Chondrocyte (in vitro differentiated cells): ENCODE data around the gene MOG. TPM values are rescaled to one million over a fixed set of nuclear protein-coding genes. Genes with fewer than 3 reads are reported as not detected.
"Not testable (repeated sequence)": the region's sequence is repeated elsewhere in the genome, so short reads cannot be mapped to it uniquely, and the experiment has no call there.

Experiments
- DNase-seq: peaks from one replicate; pipeline ENCODE4 v3.0.0; 2021; ENCODE audit warnings: mixed read lengths, low spot score
- H3K27ac Mint-ChIP-seq: one replicate; pipeline ENCODE4 v1.8.0; 2021; ENCODE audit warnings: mild to moderate bottlenecking, moderate library complexity, mixed read lengths; ENCODE audit not compliant: unreplicated experiment
- H3K27me3 Mint-ChIP-seq: 2 replicates; pipeline ENCODE4 v1.8.0; 2021; ENCODE audit warnings: low read depth, mixed read lengths
- H3K36me3 Mint-ChIP-seq: 2 replicates; pipeline ENCODE4 v1.8.0; 2021; ENCODE audit warnings: low read depth, mixed read lengths
- H3K4me1 Mint-ChIP-seq: 2 replicates; pipeline ENCODE4 v1.8.0; 2021; ENCODE audit warnings: low read depth, mild to moderate bottlenecking, mixed read lengths
- H3K4me3 Mint-ChIP-seq: one replicate; pipeline ENCODE4 v1.8.0; 2021; ENCODE audit warnings: mild to moderate bottlenecking, moderate library complexity, mixed read lengths; ENCODE audit not compliant: unreplicated experiment
- H3K9me3 Mint-ChIP-seq: 2 replicates; pipeline ENCODE4 v1.8.0; 2021; ENCODE audit warnings: low read depth, mixed read lengths
- CTCF ChIP-seq: fragments of 200-600 bp; sonication (generic); IDR thresholded peaks from 2 replicates; pipeline ENCODE4 v1.5.0; 2021; ENCODE audit warnings: antibody characterized with exemption, mild to moderate bottlenecking, moderate library complexity
- total RNA-seq: library from RNA; stranded (reverse); gene quantifications from 3 replicates; pipeline ENCODE4 v1.2.1, GENCODE V29; 2021

The MOG gene
- total RNA-seq, 1 donor from 2014 or later = 0.82 TPM

DNA sequence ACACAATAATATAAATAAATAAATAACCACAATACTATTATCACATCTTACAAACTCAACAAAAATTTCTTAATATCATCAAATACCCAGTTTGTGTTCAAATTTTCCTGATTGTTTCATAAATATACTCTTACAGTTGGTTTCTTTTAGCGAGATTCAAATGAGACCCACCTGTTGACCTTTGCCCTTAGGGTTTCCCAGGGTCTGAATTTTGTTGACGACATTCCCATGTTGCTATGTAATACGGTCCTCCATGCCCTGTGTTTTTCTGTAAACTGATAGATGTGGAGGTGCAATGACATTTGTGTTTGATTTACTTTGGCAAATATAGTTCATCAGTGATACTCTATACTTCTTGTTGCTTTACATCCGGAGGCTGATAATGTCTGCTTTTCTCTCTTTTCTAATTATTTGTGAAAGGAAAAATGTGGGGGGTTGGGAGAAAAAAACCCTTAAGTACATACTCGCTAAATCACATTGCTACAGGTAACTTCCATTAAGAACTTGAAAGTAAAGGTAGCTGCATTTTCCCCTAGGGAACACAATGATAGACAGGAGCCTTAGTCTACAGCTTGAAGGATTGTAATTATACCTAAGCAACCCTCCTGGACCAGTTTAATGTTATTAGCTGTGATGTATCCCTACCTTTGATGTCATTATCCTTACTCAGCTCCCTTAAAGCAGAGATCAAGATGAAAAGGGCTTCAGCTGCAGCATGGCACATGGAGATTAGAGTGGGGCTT is 6.6 kb downstream of the MOG start:
- no peak for TF ChIP-seq CTCF
- peaks cover 27% of the 10 kb centered on the region for H3K4me1 Mint-ChIP-seq
- no peaks in the 10 kb centered on the region for H3K9me3 Mint-ChIP-seq
- no peak overlapping the region for H3K27ac Mint-ChIP-seq
- H3K36me3 Mint-ChIP-seq = no peaks in the 10 kb centered on the region
- H3K27me3 Mint-ChIP-seq = no peaks in the 10 kb centered on the region
- no peak overlapping the region for H3K4me3 Mint-ChIP-seq
- no peak for DNase-seq

- Mint-ChIP-seq H3K27me3 (peaks cover 4% of the 10 kb centered on the region), H3K9me3 (no peaks in the 10 kb centered on the region), H3K4me3 (no peak overlapping the region), H3K27ac (no peak overlapping the region), H3K4me1 (peaks cover 26% of the 10 kb centered on the region), H3K36me3 (no peaks in the 10 kb centered on the region)
- no peak for TF ChIP-seq CTCF
- DNase-seq = no peak
Observed at GRCh38 chr6:29665942-29666825, 9.3 kb downstream of the MOG start.

- DNase-seq = no peak
- H3K27me3 Mint-ChIP-seq = peaks cover 6% of the 10 kb centered on the region
- no peak overlapping the region for H3K27ac Mint-ChIP-seq
- H3K36me3 Mint-ChIP-seq = no peaks in the 10 kb centered on the region
- no peaks in the 10 kb centered on the region for H3K9me3 Mint-ChIP-seq
- peaks cover 22% of the 10 kb centered on the region for H3K4me1 Mint-ChIP-seq
- no peak overlapping the region for H3K4me3 Mint-ChIP-seq
- no peak for TF ChIP-seq CTCF
Observed at GRCh38 chr6:29666826-29667130, 9.9 kb downstream of the MOG start.

DNA sequence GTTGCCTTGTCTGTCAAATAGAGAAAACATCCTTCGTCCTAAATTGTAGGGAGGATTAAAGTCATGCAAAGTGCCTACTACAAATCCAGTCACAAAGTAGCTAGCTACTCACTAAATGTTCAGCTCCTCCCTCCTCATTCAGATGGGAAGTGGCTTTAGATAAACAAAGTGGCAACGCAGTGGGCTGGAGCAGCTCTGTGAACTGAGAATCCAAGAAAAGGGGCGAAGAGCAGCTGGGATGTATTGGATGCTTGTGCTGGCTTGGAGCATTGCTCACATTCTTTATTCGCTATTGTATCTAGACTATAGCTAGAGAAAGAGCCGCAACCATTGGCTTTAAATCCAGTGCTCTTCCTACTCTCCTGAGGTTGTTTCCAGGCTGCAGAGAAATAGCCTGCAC is 10.3 kb downstream of the MOG start:
- H3K27ac Mint-ChIP-seq = no peak overlapping the region
- peaks cover 18% of the 10 kb centered on the region for H3K4me1 Mint-ChIP-seq
- H3K4me3 Mint-ChIP-seq = no peak overlapping the region
- DNase-seq = no peak
- peaks cover 6% of the 10 kb centered on the region for H3K27me3 Mint-ChIP-seq
- no peaks in the 10 kb centered on the region for H3K9me3 Mint-ChIP-seq
- H3K36me3 Mint-ChIP-seq = no peaks in the 10 kb centered on the region
- TF ChIP-seq CTCF = no peak

DNA sequence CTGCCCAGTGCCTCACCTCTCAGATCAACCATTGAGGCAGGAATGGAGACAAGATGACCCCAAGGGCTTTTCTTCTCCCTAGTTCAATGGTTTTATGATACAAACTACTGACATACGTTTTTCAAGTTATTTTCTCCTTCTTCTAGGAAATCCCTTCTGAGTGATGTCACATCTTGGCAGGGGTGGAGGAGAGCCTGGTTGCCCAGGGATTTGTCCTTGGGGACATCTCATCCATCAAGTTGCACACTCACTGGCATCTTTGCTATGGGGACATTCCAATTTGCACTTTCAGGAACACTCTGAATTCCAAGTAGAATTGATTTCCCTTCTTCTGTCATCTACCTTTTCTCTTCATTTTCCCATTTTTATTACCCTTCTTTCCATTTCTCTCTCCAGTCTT is 14.1 kb downstream of the MOG start:
- Mint-ChIP-seq H3K27ac (no peak overlapping the region), H3K4me3 (no peak overlapping the region), H3K36me3 (no peaks in the 10 kb centered on the region), H3K4me1 (peaks cover 12% of the 10 kb centered on the region), H3K27me3 (peaks cover 8% of the 10 kb centered on the region), H3K9me3 (no peaks in the 10 kb centered on the region)
- no peak for TF ChIP-seq CTCF
- no peak for DNase-seq

GRCh38 chr6:29672116-29672515 is 15.2 kb downstream of the MOG start:
- not testable (repeated sequence) for H3K27me3 Mint-ChIP-seq, H3K9me3 Mint-ChIP-seq, H3K36me3 Mint-ChIP-seq, DNase-seq, H3K4me3 Mint-ChIP-seq, H3K27ac Mint-ChIP-seq
- H3K4me1 Mint-ChIP-seq = peaks cover 15% of the 10 kb centered on the region
